HUES48 (cell line): ENCODE data around the gene KLHL28.

ENCODE experiments used
- H3K27ac ChIP-seq: one replicate; pipeline ENCODE4 v1.7.0; 2013; ENCODE audit warnings: low read depth, low read length, inconsistent platforms
- H3K27me3 ChIP-seq: 2 replicates; pipeline ENCODE4 v1.6.1; 2013; ENCODE audit warnings: mild to moderate bottlenecking, low read length; ENCODE audit not compliant: control insufficient read depth, insufficient read depth
- H3K36me3 ChIP-seq: 2 replicates; pipeline ENCODE4 v1.6.1; 2013; ENCODE audit warnings: low read length; ENCODE audit not compliant: control insufficient read depth, insufficient read depth
- H3K4me1 ChIP-seq: 2 replicates; pipeline ENCODE4 v1.6.1; 2013; ENCODE audit warnings: mild to moderate bottlenecking, low read length; ENCODE audit not compliant: control insufficient read depth, insufficient read depth
- H3K4me3 ChIP-seq: 2 replicates; pipeline ENCODE4 v1.5.1; 2013; ENCODE audit warnings: mild to moderate bottlenecking, low read depth, low read length
- H3K9ac ChIP-seq: 2 replicates; pipeline ENCODE4 v1.6.1; 2013; ENCODE audit warnings: mild to moderate bottlenecking, low read depth, low read length, moderate library complexity
- H3K9me3 ChIP-seq: 2 replicates; pipeline ENCODE4 v1.6.1; 2013; ENCODE audit warnings: low read length; ENCODE audit not compliant: control insufficient read depth, insufficient read depth

Gene KLHL28

DNA sequence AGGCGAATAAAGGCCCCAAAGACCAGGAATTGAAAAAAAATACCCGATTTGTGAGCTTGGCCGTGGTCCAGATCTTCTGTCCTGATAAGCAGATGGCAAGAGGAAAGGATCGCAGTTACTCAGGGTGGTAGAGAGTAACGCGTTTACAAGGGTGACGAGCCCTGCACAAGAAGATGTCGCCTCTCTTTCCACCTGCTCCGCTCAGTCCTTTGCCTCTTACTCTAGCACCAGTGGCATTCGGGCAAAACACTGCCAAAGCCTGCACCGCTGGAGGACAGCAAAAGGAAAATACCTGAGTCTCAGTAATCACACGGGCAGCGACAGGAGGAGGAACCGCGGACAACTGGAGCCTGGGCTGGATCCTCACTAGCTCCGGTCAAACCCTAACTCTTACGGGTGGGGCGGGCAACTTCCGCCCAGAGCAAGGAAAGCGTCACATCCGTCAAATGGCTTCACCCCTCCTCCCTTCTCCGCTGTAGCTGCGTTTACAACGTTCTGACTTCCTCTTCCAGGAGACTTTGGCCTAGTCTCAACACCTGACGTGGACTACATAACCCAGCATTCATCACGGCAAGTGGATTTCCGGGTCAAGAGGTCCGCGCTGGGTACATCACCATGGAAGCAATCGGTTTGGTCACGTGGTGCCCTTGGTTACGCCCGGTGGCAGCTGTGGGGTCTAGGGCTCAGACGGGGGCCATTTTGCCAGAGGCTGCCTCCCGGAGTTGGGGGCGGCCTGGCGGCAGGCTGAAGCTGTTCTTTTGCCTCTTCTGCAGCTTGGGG is at the start of gene KLHL28, which contains the start of gene TOGARAM1:
Gene KLHL28, minus strand, starts transcription at position 394 of the 780 bp plus-strand sequence. CDS start 16,019 bp downstream, outside the sequence.
Gene TOGARAM1, plus strand, starts transcription at position 637 of the 780 bp plus-strand sequence. CDS start 232 bp downstream, outside the sequence.
- Histone ChIP-seq H3K27me3 (no peaks in the 10 kb centered on the region), H3K9ac (peak within 1 kb of the TSS; percentile 68), H3K4me1 (peaks cover 30% of the 10 kb centered on the region; the same call in 1 of the 2 replicates), H3K9me3 (no peaks in the 10 kb centered on the region), H3K36me3 (no peaks in the 10 kb centered on the region), H3K27ac (peak within 1 kb of the TSS; percentile 86), H3K4me3 (peak within 1 kb of the TSS; percentile 82)

- Histone ChIP-seq H3K9me3 (no peaks in the 10 kb centered on the region), H3K4me3 (no peak overlapping the region), H3K36me3 (peaks cover 26% of the 10 kb centered on the region), H3K9ac (no peak overlapping the region), H3K27ac (no peak overlapping the region), H3K27me3 (no peaks in the 10 kb centered on the region), H3K4me1 (no peaks in the 10 kb centered on the region)
These were observed 42.2 kb upstream of the KLHL28 start for GRCh38 chr14:45003924-45004323.

- H3K27ac ChIP-seq: no peak overlapping the region
- no peaks in the 10 kb centered on the region for H3K4me1 ChIP-seq
- peaks cover 10% of the 10 kb centered on the region for H3K36me3 ChIP-seq
- no peaks in the 10 kb centered on the region for H3K9me3 ChIP-seq
- no peak overlapping the region for H3K9ac ChIP-seq
- no peak overlapping the region for H3K4me3 ChIP-seq
- H3K27me3 ChIP-seq: no peaks in the 10 kb centered on the region
These were observed 34.1 kb upstream of the KLHL28 start for GRCh38 chr14:44995770-44996294.

DNA sequence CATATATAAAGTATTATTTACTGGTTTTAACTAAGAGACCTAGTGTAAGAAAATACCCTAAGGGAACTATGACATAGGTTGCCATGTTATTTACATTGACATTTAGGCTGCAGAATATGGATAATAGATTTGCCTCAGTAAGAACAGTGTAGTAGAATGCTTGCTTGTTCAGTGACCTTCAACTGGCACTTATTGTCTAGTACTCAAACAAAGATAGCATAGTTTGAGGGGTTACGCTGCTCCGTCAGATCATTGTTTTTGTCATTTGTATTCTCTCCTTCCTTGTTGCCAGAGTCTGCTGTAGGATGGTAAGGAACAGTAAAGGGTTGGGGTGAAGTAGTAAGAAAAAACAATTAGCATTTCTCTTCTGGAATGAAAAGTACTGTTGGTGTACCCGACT is 33.4 kb upstream of the KLHL28 start:
- Histone ChIP-seq H3K4me1 (no peaks in the 10 kb centered on the region), H3K4me3 (no peak overlapping the region), H3K27ac (no peak overlapping the region), H3K36me3 (peaks cover 7% of the 10 kb centered on the region; the same call in 1 of the 2 replicates), H3K9ac (no peak overlapping the region), H3K27me3 (no peaks in the 10 kb centered on the region), H3K9me3 (no peaks in the 10 kb centered on the region)

- Histone ChIP-seq H3K36me3 (no peaks in the 10 kb centered on the region), H3K4me1 (no peaks in the 10 kb centered on the region), H3K9me3 (no peaks in the 10 kb centered on the region), H3K27me3 (no peaks in the 10 kb centered on the region), H3K27ac (no peak overlapping the region), H3K9ac (no peak overlapping the region), H3K4me3 (no peak overlapping the region)
These were observed 28.8 kb upstream of the KLHL28 start for GRCh38 chr14:44990533-44990932.

- Histone ChIP-seq H3K27me3 (no peaks in the 10 kb centered on the region), H3K4me3 (no peak overlapping the region), H3K9me3 (no peaks in the 10 kb centered on the region), H3K36me3 (no peaks in the 10 kb centered on the region), H3K27ac (no peak overlapping the region), H3K9ac (no peak overlapping the region), H3K4me1 (no peaks in the 10 kb centered on the region)
These were observed 28.0 kb upstream of the KLHL28 start for GRCh38 chr14:44989497-44990440.

GRCh38 chr14:44988694-44989093 is 26.9 kb upstream of the KLHL28 start:
- Histone ChIP-seq H3K4me1 (no peaks in the 10 kb centered on the region), H3K9ac (no peak overlapping the region), H3K27ac (no peak overlapping the region)

DNA sequence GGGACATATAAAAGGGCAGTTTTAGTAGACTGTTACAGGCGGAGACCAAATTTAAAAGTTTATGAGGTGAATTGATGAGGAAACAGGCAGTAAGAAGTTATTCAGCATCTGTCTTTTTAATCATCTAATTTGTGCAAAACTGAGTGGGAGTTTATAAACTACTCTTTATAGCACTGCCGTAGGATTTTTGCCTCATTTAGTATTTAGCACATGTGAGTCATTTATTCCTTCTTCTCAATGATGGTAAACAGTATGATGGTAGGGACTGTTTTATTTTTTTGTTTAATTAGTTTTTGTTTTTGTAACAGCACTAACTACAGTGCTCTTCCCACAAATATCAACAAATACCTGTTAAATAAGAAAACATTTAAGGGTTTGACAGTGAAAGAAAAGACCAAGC is 20.8 kb upstream of the KLHL28 start:
- no peaks in the 10 kb centered on the region for H3K27me3 ChIP-seq
- H3K4me1 ChIP-seq: no peaks in the 10 kb centered on the region
- H3K36me3 ChIP-seq: no peaks in the 10 kb centered on the region
- H3K27ac ChIP-seq: no peak overlapping the region
- H3K9ac ChIP-seq: no peak overlapping the region
- no peak overlapping the region for H3K4me3 ChIP-seq
- H3K9me3 ChIP-seq: no peaks in the 10 kb centered on the region

More at GRCh38 chr14:44988694-44989093, 26.9 kb upstream of the KLHL28 start:
- Histone ChIP-seq H3K9me3 (no peaks in the 10 kb centered on the region), H3K36me3 (no peaks in the 10 kb centered on the region), H3K27me3 (no peaks in the 10 kb centered on the region), H3K4me3 (no peak overlapping the region)

DNA sequence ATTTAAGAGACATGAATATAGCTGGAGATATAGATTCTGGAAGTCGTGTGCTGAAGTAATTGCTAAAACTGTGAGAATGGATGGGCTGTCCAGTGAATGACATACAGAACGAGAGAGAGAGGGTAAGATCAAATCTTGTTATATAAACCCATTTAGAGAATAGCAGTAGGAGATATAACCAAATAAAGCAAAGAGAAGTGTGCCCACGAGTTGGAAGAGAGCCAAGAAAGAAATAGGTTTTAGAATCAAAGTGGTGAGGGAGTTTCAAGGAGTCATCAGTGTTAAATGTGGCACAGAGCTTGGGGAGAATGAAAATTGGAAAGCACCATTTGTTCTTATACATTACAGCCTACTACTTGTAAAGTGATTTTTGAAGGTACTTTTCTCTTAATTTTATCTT is 19.5 kb upstream of the KLHL28 start:
- Histone ChIP-seq H3K27ac (no peak overlapping the region), H3K27me3 (no peaks in the 10 kb centered on the region), H3K4me3 (no peak overlapping the region), H3K9ac (no peak overlapping the region), H3K9me3 (no peaks in the 10 kb centered on the region), H3K4me1 (no peaks in the 10 kb centered on the region), H3K36me3 (no peaks in the 10 kb centered on the region)

GRCh38 chr14:44979740-44980356 is 18.1 kb upstream of the KLHL28 start:
- no peak overlapping the region for H3K9ac ChIP-seq
- no peaks in the 10 kb centered on the region for H3K27me3 ChIP-seq
- no peaks in the 10 kb centered on the region for H3K4me1 ChIP-seq
- H3K4me3 ChIP-seq: no peak overlapping the region
- H3K27ac ChIP-seq: no peak overlapping the region
- H3K36me3 ChIP-seq: no peaks in the 10 kb centered on the region
- H3K9me3 ChIP-seq: no peaks in the 10 kb centered on the region
